GM18867 (cell line): ENCODE data around the gene ENGASE.

Experiments
- ATAC-seq: cut with Tn5 transposase; IDR thresholded peaks from one replicate; pipeline ENCODE4 v1.9.1; 2021; ENCODE audit warnings: mild to moderate bottlenecking, moderate library complexity; ENCODE audit not compliant: unreplicated experiment

Gene ENGASE

GRCh38 chr17:79091226-79091670, 16.6 kb downstream of the ENGASE start:
- ATAC-seq: no peak

GRCh38 chr17:79092567-79092966, 17.9 kb downstream of the ENGASE start:
- ATAC-seq: no peak

GRCh38 chr17:79093270-79093669, 18.6 kb downstream of the ENGASE start:
- no peak for ATAC-seq

GRCh38 chr17:79094261-79094660, 19.6 kb downstream of the ENGASE start:
- ATAC-seq: no peak

GRCh38 chr17:79095345-79096055, 20.9 kb downstream of the ENGASE start:
- no peak for ATAC-seq

GRCh38 chr17:79096477-79096876, 21.9 kb downstream of the ENGASE start:
- ATAC-seq: no peak

GRCh38 chr17:79097226-79098055, 22.8 kb downstream of the ENGASE start:
- ATAC-seq: no peak

DNA sequence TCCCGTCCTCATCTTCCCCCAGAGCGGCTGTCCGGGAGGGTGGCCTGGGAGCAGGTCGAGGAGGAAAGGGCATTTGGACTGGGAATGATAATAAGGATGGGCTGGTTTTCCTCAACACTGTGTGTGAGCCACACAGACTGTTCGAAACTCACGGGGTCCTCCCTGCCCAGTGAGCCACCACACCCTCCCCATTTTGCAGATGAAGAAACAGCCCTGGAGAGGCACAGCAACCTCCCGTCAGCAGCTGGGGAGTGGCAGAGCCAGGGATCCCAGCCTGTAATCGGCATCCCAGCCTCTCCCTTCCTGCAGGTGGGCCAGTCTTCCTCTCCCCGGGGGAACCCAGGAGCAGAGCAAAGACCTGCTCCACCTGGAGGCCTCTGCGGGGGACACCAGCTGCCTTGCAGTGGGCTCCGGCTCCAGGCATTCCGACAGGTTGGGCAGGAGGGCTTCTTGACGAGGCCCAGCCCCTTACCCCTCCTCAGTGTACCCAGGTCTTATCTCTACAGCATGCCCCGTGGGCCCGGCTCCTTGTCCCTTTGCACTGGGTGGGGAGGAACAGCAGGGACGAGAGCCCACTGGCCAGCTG, 23.8 kb downstream of the ENGASE start:
- no peak for ATAC-seq

DNA sequence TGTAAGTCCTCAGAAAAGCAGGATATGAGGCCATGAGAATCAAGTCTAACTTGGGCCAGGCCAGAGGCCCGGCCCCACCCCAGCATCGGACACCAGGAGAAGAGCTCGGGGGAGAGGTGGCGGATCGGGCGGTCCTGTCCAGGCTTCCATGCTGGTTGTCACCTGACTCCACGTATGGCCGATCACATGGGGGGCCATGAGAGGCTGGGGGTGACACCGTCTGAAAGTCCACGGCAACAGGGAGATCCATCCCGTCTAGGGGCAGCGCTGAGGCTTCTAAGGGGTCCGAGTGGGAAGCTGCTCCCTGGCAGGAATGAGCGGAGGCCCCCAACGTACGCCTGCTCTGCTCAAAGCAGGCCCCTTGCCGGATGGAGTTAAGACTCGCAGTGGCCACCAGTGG, 25.8 kb downstream of the ENGASE start:
- ATAC-seq: no peak

GRCh38 chr17:79101111-79101673, 26.6 kb downstream of the ENGASE start:
- ATAC-seq: no peak

DNA sequence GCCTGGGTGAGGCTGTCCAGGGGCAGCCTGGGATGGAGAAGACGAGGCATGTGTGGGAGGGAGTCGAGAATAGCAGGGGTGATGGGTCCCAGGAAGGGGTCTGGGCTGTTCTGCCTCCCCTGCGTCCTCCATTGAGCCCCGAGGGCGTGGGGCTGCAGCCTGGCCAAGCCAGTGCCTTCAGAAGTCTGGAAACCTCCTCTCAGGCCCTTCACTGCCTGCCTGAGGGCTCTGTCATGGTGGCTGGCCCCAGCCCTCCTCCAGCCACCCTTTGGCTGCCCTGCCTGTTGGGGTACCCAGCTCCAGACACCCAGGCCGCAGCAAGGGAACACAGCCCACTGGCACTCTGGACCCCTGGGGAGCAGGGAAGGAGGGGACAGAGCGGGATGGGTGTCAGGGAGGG, 27.6 kb downstream of the ENGASE start:
- ATAC-seq: no peak

GRCh38 chr17:79104898-79105600, 30.4 kb downstream of the ENGASE start:
- ATAC-seq: no peak

GRCh38 chr17:79105937-79106336, 31.3 kb downstream of the ENGASE start:
- ATAC-seq: no peak

GRCh38 chr17:79106958-79107357, 32.3 kb downstream of the ENGASE start:
- ATAC-seq: no peak

- ATAC-seq: no peak
These were observed 33.0 kb downstream of the ENGASE start for GRCh38 chr17:79107499-79108231.

- ATAC-seq: no peak
These were observed 33.7 kb downstream of the ENGASE start for GRCh38 chr17:79108232-79108850.

GRCh38 chr17:79108870-79109269, 34.2 kb downstream of the ENGASE start:
- no peak for ATAC-seq

DNA sequence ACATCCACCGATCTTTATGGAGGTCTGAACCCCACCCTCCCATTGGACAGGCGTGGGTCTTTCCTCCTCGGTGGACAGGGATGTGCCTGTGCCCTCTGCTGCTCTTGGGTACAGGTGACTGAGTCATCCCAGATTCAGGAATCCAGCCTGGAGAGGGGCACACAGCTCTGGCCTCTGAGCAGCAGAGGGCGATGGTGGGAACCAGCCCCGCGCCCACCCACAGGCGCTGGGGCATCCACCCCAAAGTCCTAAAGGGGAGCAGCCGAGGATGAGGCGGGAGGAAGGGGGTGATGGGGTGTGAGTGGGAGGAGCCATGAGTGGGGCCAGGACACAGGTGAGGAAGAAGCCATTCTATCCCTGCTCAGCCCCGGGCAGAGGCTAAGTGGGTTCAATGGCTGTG, 35.0 kb downstream of the ENGASE start:
- no peak for ATAC-seq

DNA sequence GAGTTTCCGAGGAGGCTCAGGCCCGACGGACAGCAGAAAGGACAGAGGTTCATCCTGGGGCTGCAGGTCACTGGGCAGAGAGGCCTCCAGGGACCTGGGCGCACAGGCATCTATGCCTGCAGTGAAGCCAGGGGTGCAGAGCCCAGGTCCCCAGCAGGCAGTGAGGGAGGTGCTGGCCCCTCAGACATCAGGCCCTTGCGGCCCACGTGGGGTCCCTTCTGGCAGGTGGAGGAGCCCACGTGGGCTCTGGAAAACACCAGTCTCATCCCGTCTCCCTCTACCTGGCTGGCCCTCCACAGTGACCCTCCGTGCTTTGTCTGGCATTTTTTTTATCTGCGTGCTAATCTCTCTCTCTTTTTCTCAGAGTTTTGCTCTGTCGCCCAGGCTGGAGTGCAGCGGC, 36.5 kb downstream of the ENGASE start:
- no peak for ATAC-seq

GRCh38 chr17:79112471-79112870, 37.8 kb downstream of the ENGASE start:
- no peak for ATAC-seq
